ENCODE measurements around the gene BTBD2. TPM values are rescaled to one million over a fixed set of nuclear protein-coding genes. Genes with fewer than 3 reads are reported as not detected.

Gene BTBD2
- total and polyA plus RNA-seq, 2 donors = 18.0 to 36.9 TPM

- Histone ChIP-seq H3K9me3 (ENCODE audit: control insufficient read depth in 2 of 2, insufficient read depth in 1 of 2, low read length in 1 of 2) (peaks cover 0 to 19% of the 10 kb centered on the region in 2 donors), H3K27me3 (ENCODE audit: control insufficient read depth in 2 of 2, insufficient read depth in 1 of 2, low read length in 1 of 2) (no peaks in the 10 kb centered on the region), H3K36me3 (ENCODE audit: control insufficient read depth in 2 of 2, insufficient read depth in 2 of 2, low read length in 1 of 2) (no peaks in the 10 kb centered on the region), H3K27ac (ENCODE audit: low read depth in 1 of 2, low read length in 1 of 2) (no peak overlapping the region), H3K4me1 (ENCODE audit: control insufficient read depth in 2 of 2, insufficient read depth in 2 of 2, low read length in 2 of 2) (peaks cover 6 to 20% of the 10 kb centered on the region in 2 donors), H3K4me3 (ENCODE audit: low read length in 2 of 2) (no peak overlapping the region)
- DNase-seq (ENCODE audit: low read depth in 6 of 9, low spot score in 9 of 9) = no peak
- WGBS = 98% methylated on average over 3 of the region's 3 CpGs
These were observed 79.1 kb downstream of the BTBD2 start for GRCh38 chr19:1936430-1936829.

- H3K27ac ChIP-seq (ENCODE audit: low read depth in 1 of 2, low read length in 1 of 2) = no peak overlapping the region
These were observed 79.9 kb downstream of the BTBD2 start for GRCh38 chr19:1935484-1936208.

More at GRCh38 chr19:1935484-1936208, 79.9 kb downstream of the BTBD2 start:
- Histone ChIP-seq H3K9me3 (ENCODE audit: control insufficient read depth in 2 of 2, insufficient read depth in 1 of 2, low read length in 1 of 2) (peaks cover 0 to 19% of the 10 kb centered on the region in 2 donors), H3K36me3 (ENCODE audit: control insufficient read depth in 2 of 2, insufficient read depth in 2 of 2, low read length in 1 of 2) (no peaks in the 10 kb centered on the region), H3K4me1 (ENCODE audit: control insufficient read depth in 2 of 2, insufficient read depth in 2 of 2, low read length in 2 of 2) (peaks cover 6 to 20% of the 10 kb centered on the region in 2 donors), H3K27me3 (ENCODE audit: control insufficient read depth in 2 of 2, insufficient read depth in 1 of 2, low read length in 1 of 2) (no peaks in the 10 kb centered on the region), H3K4me3 (ENCODE audit: low read length in 2 of 2) (no peak overlapping the region)
- 87% methylated on average over 11 of the region's 11 CpGs for WGBS
- DNase-seq (ENCODE audit: low read depth in 6 of 9, low spot score in 9 of 9) = no peak

Other genes starting within 250 kb of the BTBD2 start
- gene ATP8B3, start 203.4 kb downstream of the BTBD2 start, total RNA-seq = 1.3 TPM
- 3.6 TPM for gene ATP8B3, start 203.4 kb downstream of the BTBD2 start, polyA plus RNA-seq
- 3.8 TPM for gene REXO1, start 167.2 kb downstream of the BTBD2 start, total RNA-seq
- gene REXO1, start 167.2 kb downstream of the BTBD2 start, polyA plus RNA-seq = 28.7 TPM
- gene KLF16, start 152.1 kb downstream of the BTBD2 start, total RNA-seq = 3.2 TPM
- gene KLF16, start 152.1 kb downstream of the BTBD2 start, polyA plus RNA-seq = 8.4 TPM
- 97.4 TPM for gene ABHD17A, start 130.2 kb downstream of the BTBD2 start, total RNA-seq
- 90.4 TPM for gene ABHD17A, start 130.2 kb downstream of the BTBD2 start, polyA plus RNA-seq
- 2.0 TPM for gene ADAT3, start 110.3 kb downstream of the BTBD2 start, total RNA-seq
- 4.5 TPM for gene ADAT3, start 110.3 kb downstream of the BTBD2 start, polyA plus RNA-seq
- 9.2 TPM for gene SCAMP4, start 110.3 kb downstream of the BTBD2 start, total RNA-seq
- gene SCAMP4, start 110.3 kb downstream of the BTBD2 start, polyA plus RNA-seq = 21.9 TPM
- 52.0 TPM for gene CSNK1G2, start 74.5 kb downstream of the BTBD2 start, total RNA-seq
- gene CSNK1G2, start 74.5 kb downstream of the BTBD2 start, polyA plus RNA-seq = 80.9 TPM
- 59.4 TPM for gene MKNK2, start 35.5 kb upstream of the BTBD2 start, total RNA-seq
- 97.9 TPM for gene MKNK2, start 35.5 kb upstream of the BTBD2 start, polyA plus RNA-seq
- gene MOB3A, start 80.6 kb upstream of the BTBD2 start, total RNA-seq = 20.0 TPM
- 29.7 TPM for gene MOB3A, start 80.6 kb upstream of the BTBD2 start, polyA plus RNA-seq
- gene IZUMO4, start 81.2 kb upstream of the BTBD2 start, total RNA-seq = 5.1 TPM
- gene IZUMO4, start 81.2 kb upstream of the BTBD2 start, polyA plus RNA-seq = 37.8 TPM
- 32.5 TPM for gene AP3D1, start 135.9 kb upstream of the BTBD2 start, total RNA-seq
- gene AP3D1, start 135.9 kb upstream of the BTBD2 start, polyA plus RNA-seq = 80.1 TPM
- gene DOT1L, start 148.2 kb upstream of the BTBD2 start, total RNA-seq = 3.4 TPM
- gene DOT1L, start 148.2 kb upstream of the BTBD2 start, polyA plus RNA-seq = 9.9 TPM
- 62.0 TPM for gene PLEKHJ1, start 220.6 kb upstream of the BTBD2 start, total RNA-seq
- 97.7 TPM for gene PLEKHJ1, start 220.6 kb upstream of the BTBD2 start, polyA plus RNA-seq
- 18.7 TPM for gene SF3A2, start 221.1 kb upstream of the BTBD2 start, total RNA-seq
- gene SF3A2, start 221.1 kb upstream of the BTBD2 start, polyA plus RNA-seq = 51.1 TPM
- 0.61 TPM for gene AMH, start 233.6 kb upstream of the BTBD2 start, total RNA-seq
- 2.2 TPM for gene AMH, start 233.6 kb upstream of the BTBD2 start, polyA plus RNA-seq
- gene JSRP1, start 240.7 kb upstream of the BTBD2 start, total RNA-seq = 0.90 TPM
- 1.3 TPM for gene JSRP1, start 240.7 kb upstream of the BTBD2 start, polyA plus RNA-seq

Measured in thymus (tissue), 11 donors.